Endothelial cell of umbilical vein (primary cell): ENCODE measurements around the gene SLAMF8. TPM values are rescaled to one million over a fixed set of nuclear protein-coding genes. Genes with fewer than 3 reads are reported as not detected.

Experiments used
- BruUV-seq: library from RNA; stranded (reverse); fragments of 400-500 nt; replicated peaks from 2 replicates; lab custom pipeline; 2021; lab: Mats Ljungman, UMichigan
- CTCF ChIA-PET: fragments of 300-600, 350-600 bp; sonication (Branson Sonifier 250); formaldehyde crosslinking; loops from one replicate; lab custom pipeline; 2021; ENCODE audit warnings: antibody characterized with exemption, inconsistent platforms; lab: Charles Lee
- POLR2A ChIA-PET: fragments of 300-600, 350-600 bp; sonication (Branson Sonifier 250); formaldehyde crosslinking; loops from one replicate; lab custom pipeline; 2021; ENCODE audit warnings: antibody characterized with exemption, inconsistent platforms; lab: Charles Lee
- DNase-seq: peaks from one replicate; pipeline ENCODE4 v3.0.0-alpha.2; 2011; ENCODE audit warnings: low read depth, low spot score
- FAIRE-seq: peaks from 2 replicates; lab custom pipeline; 2011; peaks lifted over from hg19 to GRCh38; lab: Jason Lieb, UNC
- H2AFZ ChIP-seq: 2 replicates; pipeline ENCODE4 v1.6.0; 2012; ENCODE audit warnings: low read depth, low read length, control low read depth, inconsistent platforms
- H3K27ac ChIP-seq: 2 replicates; pipeline ENCODE4 v1.5.1; 2011; ENCODE audit warnings: low read depth, mild to moderate bottlenecking, control low read depth, low read length, moderate library complexity; ENCODE audit not compliant: insufficient read depth
- H3K27me3 ChIP-seq, 2 experiments: 2 replicates each; pipeline versions ENCODE4 v1.6.0 to v1.6.1; 2011; ENCODE audit warnings: low read length in 2 of 2, mixed read lengths in 1 of 2; ENCODE audit not compliant: control insufficient read depth in 2 of 2, insufficient read depth in 2 of 2
- H3K36me3 ChIP-seq, 2 experiments: 2 replicates in 1 of 2; 3 replicates in 1 of 2; pipeline ENCODE4 v1.5.1; 2011; ENCODE audit warnings: low read length in 2 of 2, mild to moderate bottlenecking in 1 of 2, moderate library complexity in 1 of 2; ENCODE audit not compliant: control insufficient read depth in 2 of 2, insufficient read depth in 2 of 2; ENCODE audit errors: extremely low read depth in 1 of 2
- H3K4me1 ChIP-seq: 3 replicates; pipeline ENCODE4 v1.5.1; 2011; ENCODE audit warnings: mild to moderate bottlenecking, low read length; ENCODE audit not compliant: control insufficient read depth, insufficient read depth; ENCODE audit errors: extremely low read depth
- H3K4me2 ChIP-seq: 2 replicates; pipeline ENCODE4 v1.6.1; 2011; ENCODE audit warnings: low read length, control low read depth, mixed read lengths; ENCODE audit not compliant: insufficient read depth
- H3K4me3 ChIP-seq, 3 experiments: fragments of 200-600 bp in 1 of 3; sonication (generic), shearing (Covaris generic) in 1 of 3; replicated peaks in 1 of 3; 2 replicates each; pipeline ENCODE4 v1.5.1; 2011 to 2016; ENCODE audit warnings: control low read depth in 3 of 3, low read length in 3 of 3, mild to moderate bottlenecking in 2 of 3, inconsistent platforms in 1 of 3, low read depth in 1 of 3, moderate library complexity in 1 of 3; ENCODE audit not compliant: insufficient read depth in 1 of 3
- H3K79me2 ChIP-seq: 2 replicates; pipeline ENCODE4 v1.6.0; 2012; ENCODE audit warnings: low read length, inconsistent platforms; ENCODE audit not compliant: control insufficient read depth, insufficient read depth
- H3K9ac ChIP-seq: replicated peaks from 2 replicates; pipeline ENCODE3; 2011; ENCODE audit warnings: low read length, control low read depth; ENCODE audit not compliant: insufficient read depth; ENCODE audit errors: extremely low read depth
- H3K9me1 ChIP-seq: replicated peaks from 3 replicates; pipeline ENCODE4 v1.6.0; 2011; ENCODE audit warnings: mild to moderate bottlenecking, low read length; ENCODE audit not compliant: control insufficient read depth, insufficient read depth; ENCODE audit errors: extremely low read depth
- H3K9me3 ChIP-seq: replicated peaks from 2 replicates; pipeline ENCODE4 v1.5.1; 2012; ENCODE audit warnings: low read length, inconsistent platforms; ENCODE audit not compliant: control insufficient read depth, insufficient read depth
- H4K20me1 ChIP-seq: replicated peaks from 2 replicates; pipeline ENCODE3; 2011; ENCODE audit warnings: mild to moderate bottlenecking, low read length; ENCODE audit not compliant: control insufficient read depth, insufficient read depth; ENCODE audit errors: extremely low read depth
- FOS ChIP-seq: IDR thresholded peaks from 2 replicates; pipeline ENCODE4 v1.6.1; 2011; ENCODE audit warnings: mild to moderate bottlenecking, low read length, moderate library complexity, borderline replicate concordance; ENCODE audit not compliant: insufficient read depth
- JUN ChIP-seq: IDR thresholded peaks from 2 replicates; pipeline ENCODE4 v1.6.1; 2011; ENCODE audit warnings: borderline replicate concordance, low read depth; ENCODE audit not compliant: insufficient read length, insufficient read depth
- MAX ChIP-seq: IDR thresholded peaks from 2 replicates; pipeline ENCODE4 v1.6.1; 2011; ENCODE audit not compliant: insufficient read depth, insufficient read length
- POLR2A ChIP-seq: IDR thresholded peaks from 2 replicates; pipeline ENCODE4 v1.6.1; 2012; ENCODE audit warnings: low read depth, mild to moderate bottlenecking, control low read depth, low read length
- POLR2AphosphoS5 ChIP-seq: IDR thresholded peaks from 2 replicates; pipeline ENCODE4 v1.6.1; 2012; ENCODE audit warnings: low read depth, mild to moderate bottlenecking, control low read depth, low read length, moderate library complexity; ENCODE audit not compliant: insufficient read depth
- dilution Hi-C: fragments of 300-500 bp; cut with MboI; formaldehyde crosslinking; loops from one replicate; pipeline ENCODE4 v1.15.0; 2019; ENCODE audit warnings: low sequenced_read_pairs; ENCODE audit not compliant: extremely low pct_ligation_motif_present
- intact Hi-C: fragments of 100-400 bp; cut with micrococcal nuclease; formaldehyde crosslinking; loops from one replicate; pipeline ENCODE4 v1.10.0; 2022
- polyA plus RNA-seq, 4 experiments: library from polyadenylated mRNA; depleted of rRNA in 3 of 4; stranded (reverse) in 3 of 4; unstranded in 1 of 4; fragments of >200 nt; gene quantifications; 2 replicates each; pipeline versions ENCODE4 v1.2.1 to v1.2.3, GENCODE V29; 2011 to 2012; ENCODE audit warnings: missing spikeins in 1 of 4
- total RNA-seq: library from RNA; stranded (reverse); gene quantifications from 2 replicates; pipeline ENCODE4 v1.2.3, GENCODE V29; 2021
- TF ChIP-seq, protein P1 (sequence below), 2 donors: IDR thresholded peaks; 1 replicate in 1 of 2; 2 replicates in 1 of 2; pipeline ENCODE4 v1.5.1; 2011; ENCODE audit warnings: low read length in 2 of 2, mild to moderate bottlenecking in 2 of 2, moderate library complexity in 2 of 2, control low read depth in 1 of 2, inconsistent platforms in 1 of 2, low read depth in 1 of 2; ENCODE audit not compliant: insufficient read depth in 1 of 2; ENCODE audit errors: extremely low read depth in 1 of 2

Gene SLAMF8
- total and polyA plus RNA-seq, 2 donors (not counting 3 experiments of a cell fraction or from before 2014, with no cell fraction given), result not detected

- Histone ChIP-seq H3K9me1 (no peaks in the 10 kb centered on the region), H3K9ac (no peak overlapping the region), H4K20me1 (no peaks in the 10 kb centered on the region), H3K4me3 (no peak overlapping the region), H3K36me3 (no peaks in the 10 kb centered on the region), H3K9me3 (no peaks in the 10 kb centered on the region), H3K4me2 (no peak overlapping the region), H3K27ac (no peak overlapping the region), H3K27me3 (no peaks in the 10 kb centered on the region), H2AFZ (no peak overlapping the region), H3K79me2 (no peaks in the 10 kb centered on the region), H3K4me1 (no peaks in the 10 kb centered on the region)
- DNase-seq (peak; percentile 18), FAIRE-seq (no peak)
- intact Hi-C loops (loop anchor here (1.0 kb wide), 1 partner anchor 55 kb away; no protein-coding TSS in a partner anchor), dilution Hi-C loops (no loop called here)
- TF ChIP-seq POLR2AphosphoS5 (no peak), FOS (no peak), MAX (no peak), POLR2A (no peak), JUN (no peak)
- TF ChIP-seq, protein P1, sequence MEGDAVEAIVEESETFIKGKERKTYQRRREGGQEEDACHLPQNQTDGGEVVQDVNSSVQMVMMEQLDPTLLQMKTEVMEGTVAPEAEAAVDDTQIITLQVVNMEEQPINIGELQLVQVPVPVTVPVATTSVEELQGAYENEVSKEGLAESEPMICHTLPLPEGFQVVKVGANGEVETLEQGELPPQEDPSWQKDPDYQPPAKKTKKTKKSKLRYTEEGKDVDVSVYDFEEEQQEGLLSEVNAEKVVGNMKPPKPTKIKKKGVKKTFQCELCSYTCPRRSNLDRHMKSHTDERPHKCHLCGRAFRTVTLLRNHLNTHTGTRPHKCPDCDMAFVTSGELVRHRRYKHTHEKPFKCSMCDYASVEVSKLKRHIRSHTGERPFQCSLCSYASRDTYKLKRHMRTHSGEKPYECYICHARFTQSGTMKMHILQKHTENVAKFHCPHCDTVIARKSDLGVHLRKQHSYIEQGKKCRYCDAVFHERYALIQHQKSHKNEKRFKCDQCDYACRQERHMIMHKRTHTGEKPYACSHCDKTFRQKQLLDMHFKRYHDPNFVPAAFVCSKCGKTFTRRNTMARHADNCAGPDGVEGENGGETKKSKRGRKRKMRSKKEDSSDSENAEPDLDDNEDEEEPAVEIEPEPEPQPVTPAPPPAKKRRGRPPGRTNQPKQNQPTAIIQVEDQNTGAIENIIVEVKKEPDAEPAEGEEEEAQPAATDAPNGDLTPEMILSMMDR (IDR thresholded peaks at IDR 0.05; ENCODE audit: extremely low read depth in 1 of 2, insufficient read depth in 1 of 2, low read depth in 1 of 2, low read length in 2 of 2), result peak in 1 of 2 donors; percentile 22
- CTCF ChIA-PET, result interaction anchor here (0.6 to 2.0 kb wide), 8 partner anchors 12 to 172 kb away, joined by 3 to 57 read pairs (median 6); no protein-coding TSS in a partner anchor
- POLR2A ChIA-PET, result no interaction called here
- BruUV-seq, result no TSS peak
Measured at GRCh38 chr1:159835862-159836525, 9.3 kb downstream of the SLAMF8 start.
